ENCODE results near the gene OXNAD1. TPM values are rescaled to one million over a fixed set of nuclear protein-coding genes. Genes with fewer than 3 reads are reported as not detected.
A peak's percentile ranks its signal among the peaks of the same experiment; 100 is the strongest.

Gene OXNAD1
- polyA plus RNA-seq, 5 donors = 9.3 to 14.9 (median 12.7) TPM

- no peak for DNase-seq
These were observed 61.8 kb downstream of the OXNAD1 start for GRCh38 chr3:16326724-16327349.

- DNase-seq = no peak
These were observed 63.1 kb downstream of the OXNAD1 start for GRCh38 chr3:16328124-16328523.

GRCh38 chr3:16329036-16329825 lies 64.2 kb downstream of the OXNAD1 start:
- DNase-seq = no peak

DNA sequence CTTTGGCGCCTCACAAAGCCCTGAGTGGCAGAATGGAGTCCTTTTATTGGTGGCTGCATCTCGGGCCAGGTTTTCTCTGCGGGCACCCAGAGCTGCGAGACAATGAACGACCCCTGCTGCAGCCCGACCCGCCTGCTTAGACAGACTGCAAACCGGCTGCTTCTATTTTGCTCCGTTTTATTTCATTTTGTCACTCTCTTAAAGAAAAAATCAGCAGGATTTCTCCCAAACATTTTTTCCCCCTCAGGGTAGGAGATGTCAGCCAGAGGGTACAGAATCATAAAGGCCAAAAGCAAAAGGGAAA lies 64.8 kb downstream of the OXNAD1 start:
- DNase-seq = no peak

- DNase-seq = no peak
These were observed 65.3 kb downstream of the OXNAD1 start for GRCh38 chr3:16330351-16330750.

DNA sequence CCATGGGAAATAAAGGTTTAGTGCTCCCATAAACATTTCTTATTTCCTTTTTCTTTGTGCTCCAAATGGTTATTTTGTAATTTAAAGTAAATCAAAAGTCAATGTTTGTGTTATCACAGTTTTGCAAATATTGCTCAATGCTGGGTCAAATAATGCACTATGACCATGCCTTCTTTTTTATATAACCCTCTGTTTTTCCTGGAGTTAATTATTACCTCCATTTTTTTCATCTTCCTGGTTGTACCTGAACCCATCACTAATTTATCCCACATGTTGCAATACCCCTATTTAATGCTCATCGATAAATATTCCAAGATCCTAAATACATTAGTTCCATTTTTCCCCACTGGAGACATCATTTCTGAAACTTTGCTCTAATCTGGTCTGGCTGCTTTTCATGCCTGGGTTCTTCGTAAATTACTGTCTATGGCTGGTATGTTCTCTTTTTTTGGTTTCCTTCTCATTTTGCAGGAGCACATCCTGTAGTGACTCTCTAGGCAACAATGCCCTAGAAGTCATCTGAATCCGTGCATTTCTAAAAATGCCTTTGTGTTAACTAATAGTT lies 66.4 kb downstream of the OXNAD1 start:
- no peak for DNase-seq

- DNase-seq = no peak
These were observed 68.0 kb downstream of the OXNAD1 start for GRCh38 chr3:16332904-16333426.

DNA sequence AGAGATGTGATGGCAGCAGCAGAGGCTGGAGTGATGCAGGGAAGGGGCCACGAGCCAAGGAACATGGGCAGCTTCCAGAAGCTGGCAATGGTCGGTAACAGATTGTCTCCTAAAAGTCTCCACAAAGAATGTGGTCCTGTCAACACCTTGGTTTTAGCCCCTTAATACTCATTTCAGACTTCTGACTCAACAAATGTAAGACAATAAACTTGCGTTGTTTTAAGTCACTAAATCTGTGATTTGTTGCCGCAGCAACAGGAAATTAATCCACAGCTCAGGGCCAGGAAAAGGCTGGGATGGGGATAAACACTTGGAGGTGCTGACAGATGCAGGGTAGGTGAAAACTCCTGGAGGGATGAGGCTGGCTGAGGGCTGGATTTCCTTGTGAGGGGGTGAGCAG lies 69.9 kb downstream of the OXNAD1 start:
- DNase-seq = no peak

GRCh38 chr3:16335333-16335732 lies 70.3 kb downstream of the OXNAD1 start:
- no peak for DNase-seq

DNA sequence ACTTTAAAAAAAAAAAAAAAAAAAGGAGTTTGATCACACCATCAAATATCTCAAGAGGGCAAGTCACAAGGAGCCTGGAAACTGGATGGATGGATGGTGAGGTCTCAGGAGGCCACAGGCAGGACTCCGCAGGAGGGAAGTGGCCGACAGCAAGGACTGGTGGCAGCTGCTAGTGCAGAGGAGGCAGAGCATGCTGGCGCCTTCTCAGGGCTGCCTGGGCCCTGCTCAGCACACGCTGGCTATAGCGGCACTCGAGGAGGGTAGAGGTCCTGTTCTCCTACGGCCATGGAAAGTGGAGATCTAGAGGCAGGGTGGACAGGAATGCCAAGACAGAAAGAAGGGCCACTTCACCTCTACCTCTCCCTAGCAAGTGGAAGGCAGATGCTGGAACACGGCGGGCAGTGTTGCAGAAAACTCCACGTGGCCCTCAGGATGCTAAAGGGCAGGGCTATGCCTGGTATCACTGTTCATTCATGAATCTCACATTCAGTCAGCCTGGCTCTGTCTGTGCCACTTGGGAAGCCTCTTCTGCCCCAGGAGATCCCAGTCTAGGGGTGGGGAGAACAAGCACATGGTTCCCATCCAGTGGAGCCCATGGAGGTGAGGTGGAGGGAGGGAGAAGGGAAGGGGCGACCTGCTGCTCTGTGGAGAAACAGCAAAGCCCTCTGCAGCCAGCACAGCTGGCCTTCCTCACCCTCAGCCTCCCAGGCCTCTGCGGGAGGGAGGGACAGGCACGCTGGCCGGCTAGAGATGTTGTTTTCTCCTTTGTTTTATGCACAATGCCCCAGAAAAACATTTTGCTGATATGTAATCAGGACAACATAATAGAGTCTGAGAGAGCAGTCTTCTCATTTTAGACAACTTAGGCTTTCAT lies 71.0 kb downstream of the OXNAD1 start:
- peak; percentile 61 to 66 for DNase-seq

DNA sequence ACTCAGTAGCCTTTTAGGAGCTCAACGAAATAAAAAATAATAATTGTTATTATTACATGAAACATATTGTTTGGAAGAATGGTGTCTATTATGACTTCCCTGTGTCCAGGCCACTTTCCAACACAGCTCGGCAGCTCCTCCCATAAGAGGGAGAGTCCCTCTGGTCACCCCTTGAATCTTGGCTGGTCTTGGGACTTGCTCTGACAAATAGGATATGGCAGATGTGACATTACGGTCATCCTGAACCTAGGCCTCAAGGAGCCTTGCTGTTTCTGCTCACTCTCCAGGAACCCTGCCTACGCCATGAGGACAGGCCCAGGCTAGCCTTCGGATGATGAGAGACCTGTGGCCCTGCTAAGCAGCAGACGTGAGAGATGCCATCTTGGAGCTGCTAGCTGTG lies 71.8 kb downstream of the OXNAD1 start:
- DNase-seq = no peak

DNA sequence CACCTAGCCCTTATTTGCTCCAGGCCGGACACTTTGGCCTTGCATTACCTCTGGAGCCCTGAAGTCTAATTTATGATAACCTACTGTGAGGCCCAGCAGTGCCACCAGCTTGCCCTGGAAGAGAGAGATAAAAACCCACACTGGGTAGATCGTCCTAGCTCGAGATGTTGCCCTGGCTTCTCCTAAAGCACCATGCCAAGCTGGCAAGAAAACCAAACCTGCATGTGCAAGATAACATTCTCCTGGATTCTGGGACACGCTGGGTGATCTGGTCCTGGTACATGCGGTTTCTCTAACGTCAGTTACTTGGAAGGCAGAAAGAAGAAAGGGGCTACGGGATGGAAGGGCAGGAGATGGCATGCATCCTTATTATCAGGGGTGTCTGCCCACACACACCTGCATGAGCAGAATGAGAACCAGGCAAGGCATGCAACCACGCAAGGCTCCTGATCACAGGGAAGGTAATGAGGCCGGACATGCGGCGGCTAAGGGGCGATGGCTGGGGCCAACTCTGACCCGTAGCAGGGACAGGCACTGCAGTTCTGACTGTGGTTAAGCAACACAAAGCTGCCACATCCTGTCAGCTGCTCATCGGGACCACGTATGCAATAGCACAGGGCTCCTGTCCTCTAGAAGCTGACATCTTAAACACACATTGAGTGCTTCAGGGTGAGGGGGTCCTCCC lies 73.0 kb downstream of the OXNAD1 start:
- DNase-seq = no peak

- no peak for DNase-seq
These were observed 74.0 kb downstream of the OXNAD1 start for GRCh38 chr3:16338999-16339398.

DNA sequence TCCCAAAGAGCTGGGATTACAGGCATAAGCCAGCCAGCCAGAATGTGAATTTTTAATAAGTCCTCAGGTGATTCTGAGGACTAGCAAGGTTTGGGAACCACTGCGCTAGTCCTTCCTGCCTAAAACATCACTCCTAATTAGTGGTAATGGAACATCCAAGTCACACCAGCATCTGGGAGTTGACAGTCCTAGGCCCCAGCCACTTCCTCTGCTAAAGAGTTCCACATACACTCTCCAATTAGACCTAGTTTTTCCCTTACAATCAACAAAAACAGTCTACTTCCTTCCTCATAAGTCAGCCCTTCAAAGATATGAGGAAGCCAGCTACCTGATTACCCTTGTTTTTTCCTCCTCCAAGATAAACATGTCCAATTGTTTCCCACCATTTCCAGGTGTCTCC lies 78.1 kb downstream of the OXNAD1 start:
- DNase-seq = no peak

DNA sequence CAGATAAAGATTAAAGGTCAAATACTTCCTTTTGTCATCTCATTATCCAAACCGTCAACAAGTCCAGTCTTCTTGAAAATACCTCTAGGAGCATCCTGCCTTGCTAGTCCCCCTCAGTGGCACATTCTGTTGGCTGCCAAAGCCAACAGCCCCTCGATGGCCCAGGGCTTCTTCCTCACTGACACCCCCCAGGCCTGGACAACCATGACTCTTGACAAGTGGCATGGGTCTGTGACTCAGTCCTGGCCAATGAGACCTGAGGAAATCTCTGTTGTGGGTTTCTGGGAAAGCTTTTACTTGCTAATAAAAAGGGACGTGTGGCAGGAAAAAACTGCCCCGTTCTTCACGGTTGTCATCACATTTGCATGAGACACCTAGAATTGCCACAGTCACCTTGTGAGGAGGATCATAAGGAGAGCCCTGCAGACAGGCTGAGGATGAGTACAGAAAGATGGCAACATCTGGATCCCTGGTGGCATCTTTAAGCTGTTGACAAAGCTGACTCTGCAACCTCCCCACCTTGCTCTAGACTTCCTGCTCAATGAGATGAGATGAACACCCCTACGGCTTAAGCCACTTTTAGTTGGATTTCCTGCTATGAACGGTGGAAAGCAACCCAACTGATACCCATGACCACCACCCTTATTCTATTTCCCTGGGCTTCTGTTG lies 81.5 kb downstream of the OXNAD1 start:
- no peak for DNase-seq

GRCh38 chr3:16347548-16347947 lies 82.5 kb downstream of the OXNAD1 start:
- no peak for DNase-seq

- DNase-seq = no peak
These were observed 85.1 kb downstream of the OXNAD1 start for GRCh38 chr3:16349986-16350596.

- no peak for DNase-seq
These were observed 85.7 kb downstream of the OXNAD1 start for GRCh38 chr3:16350597-16351318.

GRCh38 chr3:16352428-16352827 lies 87.4 kb downstream of the OXNAD1 start:
- DNase-seq = no peak

- DNase-seq = no peak
These were observed 89.3 kb downstream of the OXNAD1 start for GRCh38 chr3:16354291-16354690.

Measured in right lung (tissue), 5 donors.